IMR-90 (cell line): Measurements from ENCODE around the gene ADAMTS12. TPM values are rescaled to one million over a fixed set of nuclear protein-coding genes. Genes with fewer than 3 reads are reported as not detected.

Experiments used
- ATAC-seq: fragments of 200-7000 bp; cut with Tn5 transposase; 2 replicates; pipeline ENCODE4 v1.9.1; 2020; ENCODE audit warnings: low read depth, mild to moderate bottlenecking, moderate library complexity
- BruUV-seq: library from RNA; stranded (reverse); fragments of 400-500 nt; replicated peaks from 2 replicates; lab custom pipeline; 2021; lab: Mats Ljungman, UMichigan
- CTCF ChIA-PET: fragments of 300-600 bp; formaldehyde crosslinking; extraction: SDS; loops from one replicate; lab custom pipeline; 2021; ENCODE audit warnings: antibody characterized with exemption; lab: Yijun Ruan, JAX
- POLR2A ChIA-PET: fragments of 300-600 bp; sonication (Branson Sonifier 250); formaldehyde crosslinking; loops from one replicate; lab custom pipeline; 2022; ENCODE audit warnings: antibody characterized with exemption; ENCODE audit not compliant: unreplicated experiment; lab: Charles Lee
- DNase-seq: peaks from one replicate; pipeline ENCODE4 v3.0.0; 2013
- H2AFZ ChIP-seq: replicated peaks from 2 replicates; pipeline ENCODE3; 2013; ENCODE audit warnings: low read length, mild to moderate bottlenecking; ENCODE audit not compliant: poor library complexity
- H2AK5ac ChIP-seq: 2 replicates; pipeline ENCODE4 v1.6.1; 2013; ENCODE audit warnings: low read depth, low read length, inconsistent platforms
- H2AK9ac ChIP-seq: replicated peaks from 2 replicates; pipeline ENCODE3; 2013; ENCODE audit warnings: mild to moderate bottlenecking, low read depth, low read length, moderate library complexity; ENCODE audit not compliant: poor library complexity
- H2BK120ac ChIP-seq: 2 replicates; pipeline ENCODE4 v1.6.1; 2013; ENCODE audit warnings: low read depth, low read length, inconsistent platforms
- H2BK15ac ChIP-seq: 3 replicates; pipeline ENCODE4 v1.6.1; 2013; ENCODE audit warnings: low read depth, low read length, inconsistent platforms
- H2BK20ac ChIP-seq: 2 replicates; pipeline ENCODE4 v1.6.1; 2013; ENCODE audit warnings: low read depth, mild to moderate bottlenecking, inconsistent platforms, low read length, moderate library complexity
- H2BK5ac ChIP-seq: 2 replicates; pipeline ENCODE4 v1.6.1; 2013; ENCODE audit warnings: mild to moderate bottlenecking, low read depth, low read length, inconsistent platforms; ENCODE audit not compliant: poor library complexity, severe bottlenecking
- H3K14ac ChIP-seq: replicated peaks from 2 replicates; pipeline ENCODE4 v1.6.1; 2013; ENCODE audit warnings: low read depth, low read length, inconsistent platforms
- H3K18ac ChIP-seq: 2 replicates; pipeline ENCODE4 v1.6.1; 2013; ENCODE audit warnings: low read depth, low read length, control low read depth
- H3K23ac ChIP-seq: 2 replicates; pipeline ENCODE4 v1.6.1; 2013; ENCODE audit warnings: low read depth, low read length, inconsistent platforms
- H3K27ac ChIP-seq: 2 replicates; pipeline ENCODE4 v1.5.1; 2013; ENCODE audit warnings: mild to moderate bottlenecking, control low read depth, low read length; ENCODE audit not compliant: insufficient read depth
- H3K27me3 ChIP-seq: 2 replicates; pipeline ENCODE4 v1.6.1; 2013; ENCODE audit warnings: low read length; ENCODE audit not compliant: control insufficient read depth, insufficient read depth
- H3K36me3 ChIP-seq: 2 replicates; pipeline ENCODE4 v1.6.1; 2013; ENCODE audit warnings: low read length, mixed read lengths; ENCODE audit not compliant: control insufficient read depth, insufficient read depth
- H3K4ac ChIP-seq: 2 replicates; pipeline ENCODE4 v1.6.1; 2013; ENCODE audit warnings: low read depth, low read length, inconsistent platforms
- H3K4me1 ChIP-seq: 2 replicates; pipeline ENCODE4 v1.6.1; 2013; ENCODE audit warnings: low read length, mixed read lengths; ENCODE audit not compliant: control insufficient read depth, insufficient read depth
- H3K4me2 ChIP-seq: 2 replicates; pipeline ENCODE4 v1.6.1; 2013; ENCODE audit warnings: low read depth, mild to moderate bottlenecking, control low read depth, low read length, moderate library complexity
- H3K4me3 ChIP-seq: 2 replicates; pipeline ENCODE4 v1.5.1; 2013; ENCODE audit warnings: low read depth, mild to moderate bottlenecking, control low read depth, low read length, moderate library complexity; ENCODE audit not compliant: insufficient read depth
- H3K56ac ChIP-seq: 2 replicates; pipeline ENCODE4 v1.6.1; 2013; ENCODE audit warnings: low read length, inconsistent platforms; ENCODE audit not compliant: insufficient read depth; ENCODE audit errors: extremely low read depth
- H3K79me1 ChIP-seq, 2 experiments: 2 replicates each; pipeline ENCODE4 v1.6.1; 2013; ENCODE audit warnings: low read length in 2 of 2, inconsistent platforms in 1 of 2, low read depth in 1 of 2
- H3K9ac ChIP-seq: 2 replicates; pipeline ENCODE4 v1.6.1; 2013; ENCODE audit warnings: low read depth, low read length, control low read depth
- H3K9me1 ChIP-seq: 2 replicates; pipeline ENCODE4 v1.6.1; 2013; ENCODE audit warnings: low read length, inconsistent platforms; ENCODE audit not compliant: insufficient read depth
- H3K9me3 ChIP-seq: 2 replicates; pipeline ENCODE4 v1.6.1; 2013; ENCODE audit warnings: low read length; ENCODE audit not compliant: control insufficient read depth, insufficient read depth
- H4K20me1 ChIP-seq: 2 replicates; pipeline ENCODE4 v1.6.1; 2013; ENCODE audit warnings: low read length, inconsistent platforms; ENCODE audit not compliant: insufficient read depth
- H4K5ac ChIP-seq: 2 replicates; pipeline ENCODE4 v1.6.1; 2013; ENCODE audit warnings: mild to moderate bottlenecking, low read depth, low read length, control low read depth
- H4K8ac ChIP-seq, 2 experiments: 2 replicates each; pipeline ENCODE4 v1.6.1; 2013; ENCODE audit warnings: low read depth in 2 of 2, low read length in 2 of 2, control low read depth in 1 of 2, inconsistent platforms in 1 of 2
- H4K91ac ChIP-seq: 2 replicates; pipeline ENCODE4 v1.6.1; 2013; ENCODE audit warnings: low read depth, low read length, inconsistent platforms; ENCODE audit not compliant: insufficient read depth
- BHLHE40 ChIP-seq: fragments of 150-350 bp; IDR thresholded peaks from 2 replicates; pipeline ENCODE4 v1.6.1; 2016; ENCODE audit warnings: mild to moderate bottlenecking, low read depth, low read length
- CEBPB ChIP-seq: IDR thresholded peaks from 2 replicates; pipeline ENCODE4 v1.6.1; 2012; ENCODE audit warnings: low read depth, low read length, improper control_type of control experiment
- CHD1 ChIP-seq: IDR thresholded peaks from 2 replicates; pipeline ENCODE4 v1.6.1; 2012; ENCODE audit warnings: low read depth, low read length, improper control_type of control experiment
- FOS ChIP-seq: fragments of 150-350 bp; IDR thresholded peaks from 2 replicates; pipeline ENCODE4 v1.6.1; 2016; ENCODE audit warnings: low read depth, low read length
- MAFK ChIP-seq: IDR thresholded peaks from 2 replicates; pipeline ENCODE4 v1.6.1; 2012; ENCODE audit warnings: low read depth, low read length, improper control_type of control experiment
- MAZ ChIP-seq: IDR thresholded peaks from 2 replicates; pipeline ENCODE4 v1.6.1; 2012; ENCODE audit warnings: low read depth, mild to moderate bottlenecking, low read length, improper control_type of control experiment, moderate library complexity, borderline replicate concordance
- MXI1 ChIP-seq: IDR thresholded peaks from 2 replicates; pipeline ENCODE4 v1.6.1; 2012; ENCODE audit warnings: low read depth, mild to moderate bottlenecking, low read length, moderate library complexity, borderline replicate concordance
- NFE2L2 ChIP-seq: fragments of 150-350 bp; IDR thresholded peaks from 2 replicates; pipeline ENCODE4 v1.6.1; 2016; ENCODE audit warnings: low read depth, mild to moderate bottlenecking, low read length
- POLR2A ChIP-seq: IDR thresholded peaks from 2 replicates; pipeline ENCODE4 v1.6.1; 2012; ENCODE audit warnings: mild to moderate bottlenecking, low read depth, low read length
- RAD21 ChIP-seq: IDR thresholded peaks from 2 replicates; pipeline ENCODE4 v1.6.1; 2012; ENCODE audit warnings: low read length, improper control_type of control experiment
- RCOR1 ChIP-seq: IDR thresholded peaks from 2 replicates; pipeline ENCODE4 v1.6.1; 2012; ENCODE audit warnings: mild to moderate bottlenecking, low read length, improper control_type of control experiment; ENCODE audit not compliant: insufficient replicate concordance
- RFX5 ChIP-seq: IDR thresholded peaks from 2 replicates; pipeline ENCODE4 v1.8.0; 2012; ENCODE audit warnings: low read depth, mild to moderate bottlenecking, low read length, moderate library complexity
- SMC3 ChIP-seq: fragments of 150-350 bp; IDR thresholded peaks from 2 replicates; pipeline ENCODE4 v1.6.1; 2016; ENCODE audit warnings: low read depth, mild to moderate bottlenecking, antibody characterized with exemption, low read length, moderate library complexity
- WGBS, 2 experiments: methylation state at CpG; one replicate each; pipeline versions ENCODE4 v1.1.5 to v1.1.7; 2013; ENCODE audit warnings: missing lambda C conversion rate in 2 of 2; ENCODE audit not compliant: insufficient read length in 1 of 2; ENCODE audit errors: extremely low coverage in 2 of 2; 5-methylcytosine and 5-hydroxymethylcytosine counted together
- dilution Hi-C: fragments of 300-500 bp; cut with HindIII; formaldehyde crosslinking; loops from one replicate; pipeline ENCODE4 v1.14.3; 2018; ENCODE audit warnings: low sequenced_read_pairs; ENCODE audit not compliant: unreplicated experiment
- in situ Hi-C: fragments of 300-500 bp; cut with MboI; formaldehyde crosslinking; loops from 3 replicates; pipeline ENCODE4 v1.14.3; 2019; ENCODE audit warnings: low sequenced_read_pairs, inconsistent platforms, mixed read lengths
- intact Hi-C: fragments of 100-400 bp; cut with micrococcal nuclease; formaldehyde crosslinking; loops from 2 replicates; pipeline ENCODE4 v1.10.0; 2022
- polyA plus RNA-seq, 3 experiments: library from polyadenylated mRNA; depleted of rRNA; stranded (reverse); fragments of >200 nt; gene quantifications; 2 replicates each; pipeline ENCODE4 v1.2.3, GENCODE V29; 2012; ENCODE audit warnings: low replicate concordance in 1 of 3
- total RNA-seq: library from RNA; depleted of rRNA; stranded (reverse); fragments of >200 nt; gene quantifications from 2 replicates; pipeline ENCODE4 v1.2.3, GENCODE V29; 2012
- TF ChIP-seq, protein P1 (sequence below): fragments of 150-350 bp; IDR thresholded peaks from 2 replicates; pipeline ENCODE4 v1.6.1; 2016; ENCODE audit warnings: low read depth, mild to moderate bottlenecking, low read length, moderate library complexity, borderline replicate concordance
- TF ChIP-seq, protein P2 (sequence below): conservative IDR thresholded peaks from 2 replicates; pipeline ENCODE4 v1.5.1; 2012; ENCODE audit warnings: mild to moderate bottlenecking, low read depth, low read length, improper control_type of control experiment
- TF ChIP-seq, protein P3 (sequence below): fragments of 150-350 bp; IDR thresholded peaks from 2 replicates; pipeline ENCODE4 v1.6.1; 2017; ENCODE audit warnings: mild to moderate bottlenecking, antibody characterized with exemption, low read length, low read depth

Gene ADAMTS12
- total and polyA plus RNA-seq, 2 of the 4 experiments (the other 2 are of a cell fraction): 27.3 to 51.3 TPM

DNA sequence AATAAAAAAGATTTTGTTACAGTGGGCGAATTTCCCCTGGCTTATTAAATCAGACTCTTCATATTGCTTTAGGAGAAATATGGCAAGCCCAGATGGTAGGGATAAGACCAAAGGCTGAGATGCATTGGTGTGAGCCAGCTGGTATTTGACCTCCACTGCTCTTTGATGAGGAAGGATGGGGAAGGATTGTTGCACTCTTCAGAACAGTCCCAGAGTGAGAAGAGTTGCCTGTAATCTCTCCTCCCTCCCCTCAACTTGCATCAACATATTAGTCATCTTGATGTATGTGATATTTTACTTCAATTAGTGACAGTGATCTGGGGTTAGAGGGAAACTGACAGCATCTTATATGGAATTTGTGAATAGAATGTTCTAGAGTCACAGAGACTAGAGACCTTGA is 136.6 kb downstream of the ADAMTS12 start:
- Histone ChIP-seq H3K27ac (no peak overlapping the region), H2BK120ac (no peak overlapping the region), H3K23ac (0 out of 2 replicates have a peak overlapping the region, but pooled peaks have one; percentile 40), H2BK20ac (no peak overlapping the region), H2AK9ac (no peak overlapping the region), H3K36me3 (no peaks in the 10 kb centered on the region), H3K27me3 (no peaks in the 10 kb centered on the region), H3K9me3 (no peaks in the 10 kb centered on the region), H2AK5ac (no peak overlapping the region), H2BK15ac (no peak overlapping the region), H3K18ac (no peak overlapping the region), H3K9me1 (peaks cover 9% of the 10 kb centered on the region; the same call in 1 of the 2 replicates), H4K5ac (no peak overlapping the region), H4K91ac (no peak overlapping the region), H2AFZ (no peak overlapping the region), H3K4me3 (no peak overlapping the region), H3K14ac (no peak overlapping the region; the same call in 1 of the 2 replicates), H3K79me1 (peaks cover 7 to 33% of the 10 kb centered on the region in 2 experiments; a peak in 2 of 4 replicates), H3K4ac (no peak overlapping the region), H3K9ac (no peak overlapping the region), H3K56ac (no peak overlapping the region), H4K8ac (no peak overlapping the region), H4K20me1 (peaks cover 8% of the 10 kb centered on the region; the same call in 1 of the 2 replicates), H3K4me1 (peaks cover 3% of the 10 kb centered on the region; the same call in 1 of the 2 replicates), H2BK5ac (no peak overlapping the region), H3K4me2 (no peak overlapping the region)
- BruUV-seq: no TSS peak
- POLR2A ChIA-PET: no interaction called here
- no peak for TF ChIP-seq BHLHE40
- TF ChIP-seq MAFK: no peak
- no peak for TF ChIP-seq RCOR1
- no peak for TF ChIP-seq RAD21
- no peak for TF ChIP-seq POLR2A
- TF ChIP-seq RFX5: no peak
- no peak for TF ChIP-seq MAZ
- TF ChIP-seq, protein P1, sequence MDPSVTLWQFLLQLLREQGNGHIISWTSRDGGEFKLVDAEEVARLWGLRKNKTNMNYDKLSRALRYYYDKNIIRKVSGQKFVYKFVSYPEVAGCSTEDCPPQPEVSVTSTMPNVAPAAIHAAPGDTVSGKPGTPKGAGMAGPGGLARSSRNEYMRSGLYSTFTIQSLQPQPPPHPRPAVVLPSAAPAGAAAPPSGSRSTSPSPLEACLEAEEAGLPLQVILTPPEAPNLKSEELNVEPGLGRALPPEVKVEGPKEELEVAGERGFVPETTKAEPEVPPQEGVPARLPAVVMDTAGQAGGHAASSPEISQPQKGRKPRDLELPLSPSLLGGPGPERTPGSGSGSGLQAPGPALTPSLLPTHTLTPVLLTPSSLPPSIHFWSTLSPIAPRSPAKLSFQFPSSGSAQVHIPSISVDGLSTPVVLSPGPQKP: no peak
- no peak for TF ChIP-seq SMC3
- no peak for TF ChIP-seq CHD1
- no peak for TF ChIP-seq MXI1
- TF ChIP-seq, protein P2, sequence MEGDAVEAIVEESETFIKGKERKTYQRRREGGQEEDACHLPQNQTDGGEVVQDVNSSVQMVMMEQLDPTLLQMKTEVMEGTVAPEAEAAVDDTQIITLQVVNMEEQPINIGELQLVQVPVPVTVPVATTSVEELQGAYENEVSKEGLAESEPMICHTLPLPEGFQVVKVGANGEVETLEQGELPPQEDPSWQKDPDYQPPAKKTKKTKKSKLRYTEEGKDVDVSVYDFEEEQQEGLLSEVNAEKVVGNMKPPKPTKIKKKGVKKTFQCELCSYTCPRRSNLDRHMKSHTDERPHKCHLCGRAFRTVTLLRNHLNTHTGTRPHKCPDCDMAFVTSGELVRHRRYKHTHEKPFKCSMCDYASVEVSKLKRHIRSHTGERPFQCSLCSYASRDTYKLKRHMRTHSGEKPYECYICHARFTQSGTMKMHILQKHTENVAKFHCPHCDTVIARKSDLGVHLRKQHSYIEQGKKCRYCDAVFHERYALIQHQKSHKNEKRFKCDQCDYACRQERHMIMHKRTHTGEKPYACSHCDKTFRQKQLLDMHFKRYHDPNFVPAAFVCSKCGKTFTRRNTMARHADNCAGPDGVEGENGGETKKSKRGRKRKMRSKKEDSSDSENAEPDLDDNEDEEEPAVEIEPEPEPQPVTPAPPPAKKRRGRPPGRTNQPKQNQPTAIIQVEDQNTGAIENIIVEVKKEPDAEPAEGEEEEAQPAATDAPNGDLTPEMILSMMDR: no peak
- no peak for TF ChIP-seq FOS
- TF ChIP-seq, protein P3, sequence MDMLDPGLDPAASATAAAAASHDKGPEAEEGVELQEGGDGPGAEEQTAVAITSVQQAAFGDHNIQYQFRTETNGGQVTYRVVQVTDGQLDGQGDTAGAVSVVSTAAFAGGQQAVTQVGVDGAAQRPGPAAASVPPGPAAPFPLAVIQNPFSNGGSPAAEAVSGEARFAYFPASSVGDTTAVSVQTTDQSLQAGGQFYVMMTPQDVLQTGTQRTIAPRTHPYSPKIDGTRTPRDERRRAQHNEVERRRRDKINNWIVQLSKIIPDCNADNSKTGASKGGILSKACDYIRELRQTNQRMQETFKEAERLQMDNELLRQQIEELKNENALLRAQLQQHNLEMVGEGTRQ: no peak
- TF ChIP-seq NFE2L2: no peak
- TF ChIP-seq CEBPB: no peak
- CTCF ChIA-PET: no interaction called here
- DNase-seq (peak; percentile 40), ATAC-seq (peak; percentile 71; the same call in 1 of the 2 replicates)
- no CpG with 5 or more reads among the region's 1 CpG for WGBS, 2 experiments
- intact Hi-C loops (no loop called here), in situ Hi-C loops (no loop called here), dilution Hi-C loops (no loop called here)
